ENCODE results near the gene PKP1. TPM values are rescaled to one million over a fixed set of nuclear protein-coding genes. Genes with fewer than 3 reads are reported as not detected.

The PKP1 gene
- total and polyA plus RNA-seq, 2 donors from 2014 or later, result 0.47 to 0.63 TPM

DNA sequence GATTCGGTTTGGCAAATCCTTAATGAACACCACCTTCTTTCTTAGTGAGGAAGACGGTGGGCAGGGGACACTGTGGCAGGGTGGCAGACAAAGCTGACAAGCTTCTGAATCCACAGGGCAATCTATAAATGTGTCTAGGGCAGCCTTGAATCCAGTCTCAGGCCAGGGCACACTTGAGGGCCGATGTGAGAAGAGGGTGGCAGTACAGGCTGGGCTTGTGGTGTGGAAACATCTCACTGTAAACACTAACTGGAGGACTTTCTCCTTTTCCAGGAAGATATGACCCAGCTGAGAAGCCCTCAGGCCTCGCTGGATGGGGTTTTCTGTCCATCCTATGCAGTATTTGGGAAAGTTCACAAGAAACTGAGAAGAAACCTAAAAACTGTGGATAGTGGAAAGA lies 46.5 kb downstream of the PKP1 start:
- H3K4me1 ChIP-seq (ENCODE audit: control insufficient read depth in 2 of 3, insufficient read depth in 2 of 3, low read depth in 1 of 3, low read length in 3 of 3), result no peaks in the 10 kb centered on the region
- DNase-seq (no peak), FAIRE-seq (no peak)
- no peaks in the 10 kb centered on the region for H3K36me3 ChIP-seq (ENCODE audit: control insufficient read depth in 2 of 3, insufficient read depth in 3 of 3, low read length in 3 of 3)
- H3K27ac ChIP-seq (ENCODE audit: low read depth in 2 of 2, low read length in 2 of 2), result no peak overlapping the region
- no peak overlapping the region for H3K9ac ChIP-seq (ENCODE audit: low read length in 3 of 3)
- no peaks in the 10 kb centered on the region for H3K9me3 ChIP-seq (ENCODE audit: control insufficient read depth in 2 of 3, insufficient read depth in 1 of 3, low read length in 3 of 3)
- H3K4me3 ChIP-seq (ENCODE audit: low read length in 3 of 3), result no peak overlapping the region
- no peaks in the 10 kb centered on the region for H3K27me3 ChIP-seq (ENCODE audit: control insufficient read depth, insufficient read depth, low read length)
- TF ChIP-seq, protein P1, sequence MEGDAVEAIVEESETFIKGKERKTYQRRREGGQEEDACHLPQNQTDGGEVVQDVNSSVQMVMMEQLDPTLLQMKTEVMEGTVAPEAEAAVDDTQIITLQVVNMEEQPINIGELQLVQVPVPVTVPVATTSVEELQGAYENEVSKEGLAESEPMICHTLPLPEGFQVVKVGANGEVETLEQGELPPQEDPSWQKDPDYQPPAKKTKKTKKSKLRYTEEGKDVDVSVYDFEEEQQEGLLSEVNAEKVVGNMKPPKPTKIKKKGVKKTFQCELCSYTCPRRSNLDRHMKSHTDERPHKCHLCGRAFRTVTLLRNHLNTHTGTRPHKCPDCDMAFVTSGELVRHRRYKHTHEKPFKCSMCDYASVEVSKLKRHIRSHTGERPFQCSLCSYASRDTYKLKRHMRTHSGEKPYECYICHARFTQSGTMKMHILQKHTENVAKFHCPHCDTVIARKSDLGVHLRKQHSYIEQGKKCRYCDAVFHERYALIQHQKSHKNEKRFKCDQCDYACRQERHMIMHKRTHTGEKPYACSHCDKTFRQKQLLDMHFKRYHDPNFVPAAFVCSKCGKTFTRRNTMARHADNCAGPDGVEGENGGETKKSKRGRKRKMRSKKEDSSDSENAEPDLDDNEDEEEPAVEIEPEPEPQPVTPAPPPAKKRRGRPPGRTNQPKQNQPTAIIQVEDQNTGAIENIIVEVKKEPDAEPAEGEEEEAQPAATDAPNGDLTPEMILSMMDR (IDR thresholded peaks at IDR 0.05; ENCODE audit: borderline replicate concordance, extremely low read depth, insufficient read depth), result no peak
- intact Hi-C loops (cut with DNase I), result no loop called here

DNA sequence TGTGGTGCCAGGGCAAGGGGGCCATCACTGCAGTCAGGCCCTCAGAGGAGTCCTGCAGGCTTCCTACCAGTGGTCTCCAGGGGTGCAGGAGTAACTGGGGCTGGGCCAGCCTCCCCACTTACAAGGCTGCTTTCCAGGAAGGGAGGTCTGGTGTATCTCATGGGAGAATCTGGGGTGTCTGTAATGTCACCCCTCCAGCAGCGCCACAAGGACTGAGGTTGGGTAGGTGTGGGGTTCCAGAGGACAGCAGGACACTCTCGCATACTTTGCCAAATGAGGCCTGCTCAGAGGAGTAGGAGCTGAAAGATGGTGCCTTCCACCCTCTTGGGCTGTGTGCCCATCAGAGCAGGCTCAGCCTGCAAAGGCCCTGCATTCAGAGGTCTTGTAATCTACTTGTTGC lies 47.2 kb downstream of the PKP1 start:
- no peak for DNase-seq
- no peaks in the 10 kb centered on the region for H3K4me1 ChIP-seq (ENCODE audit: control insufficient read depth in 2 of 3, insufficient read depth in 2 of 3, low read depth in 1 of 3, low read length in 3 of 3)
- H3K27ac ChIP-seq (ENCODE audit: low read depth in 2 of 2, low read length in 2 of 2), result no peak overlapping the region
- H3K27me3 ChIP-seq (ENCODE audit: control insufficient read depth, insufficient read depth, low read length), result no peaks in the 10 kb centered on the region
- no peaks in the 10 kb centered on the region for H3K36me3 ChIP-seq (ENCODE audit: control insufficient read depth in 2 of 3, insufficient read depth in 3 of 3, low read length in 3 of 3)
- H3K9me3 ChIP-seq (ENCODE audit: control insufficient read depth in 2 of 3, insufficient read depth in 1 of 3, low read length in 3 of 3), result no peaks in the 10 kb centered on the region
- no peak overlapping the region for H3K9ac ChIP-seq (ENCODE audit: low read length in 3 of 3)
- H3K4me3 ChIP-seq (ENCODE audit: low read length in 3 of 3), result no peak overlapping the region
- TF ChIP-seq, protein P1 (IDR thresholded peaks at IDR 0.05; ENCODE audit: borderline replicate concordance, extremely low read depth, insufficient read depth), result no peak
- intact Hi-C loops (cut with DNase I), result no loop called here
- no peak for FAIRE-seq

DNA sequence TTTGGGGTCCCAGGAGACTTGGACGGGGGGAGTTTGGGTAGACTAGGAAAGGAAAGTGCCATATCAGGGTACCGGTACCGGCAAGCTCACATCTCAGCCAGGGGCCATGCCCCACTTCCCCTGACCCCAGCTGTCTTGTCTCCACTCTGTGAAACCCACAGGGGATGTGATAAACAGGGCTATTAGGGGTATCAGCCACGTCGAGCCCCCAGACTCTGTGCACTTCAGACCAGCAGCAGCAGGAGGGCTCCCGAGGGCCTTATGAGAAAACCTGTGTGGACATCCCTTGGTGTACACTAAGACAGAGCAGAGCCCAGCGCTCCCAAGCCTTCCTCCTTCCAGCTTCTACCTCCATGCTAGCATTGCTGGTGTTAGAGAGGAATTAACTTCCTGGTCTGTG lies 47.9 kb downstream of the PKP1 start:
- H3K36me3 ChIP-seq (ENCODE audit: control insufficient read depth in 2 of 3, insufficient read depth in 3 of 3, low read length in 3 of 3), result no peaks in the 10 kb centered on the region
- H3K27ac ChIP-seq (ENCODE audit: low read depth in 2 of 2, low read length in 2 of 2), result no peak overlapping the region
- no peaks in the 10 kb centered on the region for H3K4me1 ChIP-seq (ENCODE audit: control insufficient read depth in 2 of 3, insufficient read depth in 2 of 3, low read depth in 1 of 3, low read length in 3 of 3)
- TF ChIP-seq, protein P1 (IDR thresholded peaks at IDR 0.05; ENCODE audit: borderline replicate concordance, extremely low read depth, insufficient read depth), result no peak
- H3K9me3 ChIP-seq (ENCODE audit: control insufficient read depth in 2 of 3, insufficient read depth in 1 of 3, low read length in 3 of 3), result no peaks in the 10 kb centered on the region
- intact Hi-C loops (cut with DNase I), result no loop called here
- no peak overlapping the region for H3K4me3 ChIP-seq (ENCODE audit: low read length in 3 of 3)
- FAIRE-seq, result no peak
- no peaks in the 10 kb centered on the region for H3K27me3 ChIP-seq (ENCODE audit: control insufficient read depth, insufficient read depth, low read length)
- no peak overlapping the region for H3K9ac ChIP-seq (ENCODE audit: low read length in 3 of 3)
- no peak for DNase-seq

DNA sequence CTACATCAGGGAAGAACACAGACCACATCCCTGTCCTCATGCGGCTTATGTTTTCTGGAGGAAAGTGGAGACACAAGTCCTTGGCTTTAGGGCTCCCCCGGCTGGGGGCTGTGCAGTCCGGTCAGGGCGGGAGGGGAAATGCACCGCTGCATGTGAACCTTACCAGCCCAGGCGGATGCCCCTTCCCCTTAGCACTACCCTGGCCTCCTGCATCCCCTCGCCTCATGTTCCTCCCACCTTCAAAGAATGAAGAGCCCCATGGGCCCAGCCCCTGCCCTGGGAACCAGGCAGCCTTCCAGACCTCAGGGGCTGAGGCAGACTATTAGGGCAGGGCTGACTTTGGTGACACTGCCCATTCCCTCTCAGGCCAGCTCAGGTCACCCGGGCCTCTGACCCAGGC lies 48.7 kb downstream of the PKP1 start:
- intact Hi-C loops (cut with DNase I), result no loop called here
- Histone ChIP-seq H3K27ac (ENCODE audit: low read depth in 2 of 2, low read length in 2 of 2) (no peak overlapping the region), H3K36me3 (ENCODE audit: control insufficient read depth in 2 of 3, insufficient read depth in 3 of 3, low read length in 3 of 3) (no peaks in the 10 kb centered on the region), H3K9me3 (ENCODE audit: control insufficient read depth in 2 of 3, insufficient read depth in 1 of 3, low read length in 3 of 3) (no peaks in the 10 kb centered on the region), H3K4me1 (ENCODE audit: control insufficient read depth in 2 of 3, insufficient read depth in 2 of 3, low read depth in 1 of 3, low read length in 3 of 3) (no peaks in the 10 kb centered on the region), H3K4me3 (ENCODE audit: low read length in 3 of 3) (no peak overlapping the region), H3K9ac (ENCODE audit: low read length in 3 of 3) (no peak overlapping the region), H3K27me3 (ENCODE audit: control insufficient read depth, insufficient read depth, low read length) (no peaks in the 10 kb centered on the region)
- DNase-seq (peak in 1 of 5 donors; percentile 26), FAIRE-seq (no peak)
- TF ChIP-seq, protein P1 (IDR thresholded peaks at IDR 0.05; ENCODE audit: borderline replicate concordance, extremely low read depth, insufficient read depth), result no peak

All from kidney (tissue), 14 donors.